GM19324 (cell line): ENCODE measurements around the gene HOXA11.

Experiments used
- ATAC-seq: cut with Tn5 transposase; IDR thresholded peaks from one replicate; pipeline ENCODE4 v1.9.1; 2021; ENCODE audit warnings: mild to moderate bottlenecking, moderate library complexity; ENCODE audit not compliant: unreplicated experiment, low FRiP score

The HOXA11 gene

GRCh38 chr7:27160145-27160545 is 24.9 kb downstream of the HOXA11 start:
- peak; percentile 37 for ATAC-seq

GRCh38 chr7:27159266-27160144 is 25.5 kb downstream of the HOXA11 start:
- no peak for ATAC-seq

- no peak for ATAC-seq
Observed at GRCh38 chr7:27158436-27159265, 26.4 kb downstream of the HOXA11 start.

GRCh38 chr7:27157702-27158431 is 27.2 kb downstream of the HOXA11 start:
- no peak for ATAC-seq

GRCh38 chr7:27156916-27157701 is 27.9 kb downstream of the HOXA11 start:
- ATAC-seq = no peak

GRCh38 chr7:27156508-27156898 is 28.5 kb downstream of the HOXA11 start, which contains the start of gene HOXA7:
HOXA7 (minus strand) TSS chr7:27156675; CDS start chr7:27156545, 130 bp downstream.
- no peak for ATAC-seq

GRCh38 chr7:27155816-27156507 is 29.1 kb downstream of the HOXA11 start:
- ATAC-seq = no peak

- ATAC-seq = no peak
Observed at GRCh38 chr7:27154901-27155815, 29.9 kb downstream of the HOXA11 start.

GRCh38 chr7:27154369-27154768 is 30.7 kb downstream of the HOXA11 start:
- no peak for ATAC-seq

- ATAC-seq = no peak
Observed at GRCh38 chr7:27153526-27153925, 31.5 kb downstream of the HOXA11 start.

- no peak for ATAC-seq
Observed at GRCh38 chr7:27152816-27153442, 32.1 kb downstream of the HOXA11 start.

- no peak for ATAC-seq
Observed at GRCh38 chr7:27151931-27152815, 32.9 kb downstream of the HOXA11 start, which contains the start of gene HOXA3. HOXA3 (minus strand) TSS chr7:27152583; CDS start chr7:27110640, 41,943 bp downstream.

GRCh38 chr7:27151341-27151930 is 33.6 kb downstream of the HOXA11 start:
- no peak for ATAC-seq

GRCh38 chr7:27150568-27151340 is 34.3 kb downstream of the HOXA11 start:
- peak; percentile 77 for ATAC-seq

- no peak for ATAC-seq
Observed at GRCh38 chr7:27149842-27150567, 35.0 kb downstream of the HOXA11 start.
